ENCODE data around the gene TMEM178A. TPM values are rescaled to one million over a fixed set of nuclear protein-coding genes. Genes with fewer than 3 reads are reported as not detected.
A peak's percentile ranks its signal among the peaks of the same experiment; 100 is the strongest.

The TMEM178A gene
- total RNA-seq, 4 donors from 2014 or later: 1.2 to 5.0 (median 3.6) TPM

DNA sequence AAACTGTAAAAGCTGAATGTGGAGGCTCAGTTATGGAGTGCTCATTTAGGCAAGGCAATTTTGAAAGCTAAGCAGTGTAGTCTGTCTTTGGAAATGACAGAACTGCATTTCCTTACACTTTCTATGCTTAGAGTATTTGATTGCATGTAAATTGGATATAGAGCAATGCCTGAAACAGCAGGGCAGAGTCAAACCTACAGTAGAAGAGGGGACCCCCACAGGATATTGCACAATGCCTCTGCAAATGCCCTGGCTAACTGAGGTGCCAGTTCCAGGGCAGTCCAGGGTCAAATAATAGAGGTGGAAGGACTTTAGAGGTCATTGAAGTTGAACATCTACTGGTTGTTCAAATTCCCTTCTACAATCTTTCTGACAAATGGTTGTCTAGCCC is 2.2 kb downstream of the TMEM178A start:
- H3K4me1 ChIP-seq: peaks cover 14 to 32% (median 22%) of the 10 kb centered on the region in 4 donors
- TF ChIP-seq POLR2A (IDR thresholded peaks at IDR 0.05; ENCODE audit: low read depth) (no peak), EP300 (IDR thresholded peaks at IDR 0.05) (no peak), POLR2AphosphoS5 (IDR thresholded peaks at IDR 0.05) (no peak)
- TF ChIP-seq, protein P1, sequence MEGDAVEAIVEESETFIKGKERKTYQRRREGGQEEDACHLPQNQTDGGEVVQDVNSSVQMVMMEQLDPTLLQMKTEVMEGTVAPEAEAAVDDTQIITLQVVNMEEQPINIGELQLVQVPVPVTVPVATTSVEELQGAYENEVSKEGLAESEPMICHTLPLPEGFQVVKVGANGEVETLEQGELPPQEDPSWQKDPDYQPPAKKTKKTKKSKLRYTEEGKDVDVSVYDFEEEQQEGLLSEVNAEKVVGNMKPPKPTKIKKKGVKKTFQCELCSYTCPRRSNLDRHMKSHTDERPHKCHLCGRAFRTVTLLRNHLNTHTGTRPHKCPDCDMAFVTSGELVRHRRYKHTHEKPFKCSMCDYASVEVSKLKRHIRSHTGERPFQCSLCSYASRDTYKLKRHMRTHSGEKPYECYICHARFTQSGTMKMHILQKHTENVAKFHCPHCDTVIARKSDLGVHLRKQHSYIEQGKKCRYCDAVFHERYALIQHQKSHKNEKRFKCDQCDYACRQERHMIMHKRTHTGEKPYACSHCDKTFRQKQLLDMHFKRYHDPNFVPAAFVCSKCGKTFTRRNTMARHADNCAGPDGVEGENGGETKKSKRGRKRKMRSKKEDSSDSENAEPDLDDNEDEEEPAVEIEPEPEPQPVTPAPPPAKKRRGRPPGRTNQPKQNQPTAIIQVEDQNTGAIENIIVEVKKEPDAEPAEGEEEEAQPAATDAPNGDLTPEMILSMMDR (IDR thresholded peaks at IDR 0.05): no peak
- H3K4me3 ChIP-seq: no peak overlapping the region
- no peak for DNase-seq (ENCODE audit: extremely low spot score)
- no peaks in the 10 kb centered on the region for H3K9me3 ChIP-seq
- H3K36me3 ChIP-seq: no peaks in the 10 kb centered on the region
- H3K27me3 ChIP-seq: peaks cover 0 to 59% (median 11%) of the 10 kb centered on the region in 4 donors
- no peak overlapping the region for H3K27ac ChIP-seq (replicated peaks in 1 of 4)
- intact Hi-C loops (cut with DNase I): no loop called here

DNA sequence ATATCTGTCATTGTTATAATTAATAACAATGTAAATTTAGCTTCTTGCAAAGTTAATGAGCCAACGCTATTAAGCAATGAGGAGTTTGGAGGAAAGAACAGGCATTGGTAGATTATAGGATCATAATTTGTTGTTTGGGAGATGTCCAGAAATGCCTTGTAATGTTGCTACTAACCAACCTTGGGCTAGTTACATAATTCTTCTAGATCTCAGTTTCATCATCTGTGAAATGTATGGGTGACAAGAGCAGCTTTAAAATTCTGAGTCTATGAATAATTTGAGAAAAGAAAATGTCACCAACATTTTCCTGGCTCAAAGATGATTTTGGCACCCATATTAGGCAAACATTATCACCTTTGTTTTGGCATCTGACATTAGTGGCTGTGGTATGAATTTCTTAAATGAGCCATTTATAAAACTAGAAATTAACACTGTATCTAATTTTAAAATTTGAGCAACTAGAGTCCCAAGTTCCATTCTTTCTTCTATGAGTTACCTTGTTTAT is 2.9 kb downstream of the TMEM178A start:
- H3K27me3 ChIP-seq: peaks cover 0 to 61% (median 11%) of the 10 kb centered on the region in 4 donors
- WGBS: 93% methylated on average over 1 of the region's 1 CpG
- TF ChIP-seq POLR2A (IDR thresholded peaks at IDR 0.05; ENCODE audit: low read depth): no peak
- no peak for TF ChIP-seq POLR2AphosphoS5 (IDR thresholded peaks at IDR 0.05)
- TF ChIP-seq, protein P1 (IDR thresholded peaks at IDR 0.05): no peak
- TF ChIP-seq EP300 (IDR thresholded peaks at IDR 0.05): no peak
- intact Hi-C loops (cut with DNase I): no loop called here
- H3K27ac ChIP-seq (replicated peaks in 1 of 4): no peak overlapping the region
- no peak overlapping the region for H3K4me3 ChIP-seq
- no peak for DNase-seq (ENCODE audit: extremely low spot score)
- H3K4me1 ChIP-seq: peaks cover 14 to 32% (median 22%) of the 10 kb centered on the region in 4 donors
- H3K9me3 ChIP-seq: no peaks in the 10 kb centered on the region
- H3K36me3 ChIP-seq: no peaks in the 10 kb centered on the region

GRCh38 chr2:39671604-39672003 is 5.9 kb downstream of the TMEM178A start:
- no peak for DNase-seq (ENCODE audit: extremely low spot score)
- Histone ChIP-seq H3K27ac (replicated peaks in 1 of 4) (no peak overlapping the region), H3K9me3 (no peaks in the 10 kb centered on the region), H3K27me3 (peaks cover 0 to 51% (median 11%) of the 10 kb centered on the region in 4 donors), H3K4me1 (peaks cover 10 to 15% (median 11%) of the 10 kb centered on the region in 4 donors), H3K4me3 (no peak overlapping the region), H3K36me3 (no peaks in the 10 kb centered on the region)
- intact Hi-C loops (cut with DNase I): no loop called here
- 67% methylated on average over 4 of the region's 4 CpGs for WGBS
- TF ChIP-seq POLR2A (IDR thresholded peaks at IDR 0.05; ENCODE audit: low read depth) (no peak), POLR2AphosphoS5 (IDR thresholded peaks at IDR 0.05) (no peak), EP300 (IDR thresholded peaks at IDR 0.05) (no peak)
- TF ChIP-seq, protein P1 (IDR thresholded peaks at IDR 0.05): no peak

GRCh38 chr2:39673018-39673417 is 7.3 kb downstream of the TMEM178A start:
- Histone ChIP-seq H3K4me1 (peaks cover 0 to under 1% (median 0%) of the 10 kb centered on the region in 4 donors), H3K36me3 (no peaks in the 10 kb centered on the region), H3K9me3 (no peaks in the 10 kb centered on the region), H3K4me3 (no peak overlapping the region), H3K27me3 (peaks cover 0 to 41% (median 8%) of the 10 kb centered on the region in 4 donors), H3K27ac (replicated peaks in 1 of 4) (no peak overlapping the region)
- DNase-seq (ENCODE audit: extremely low spot score): peak; percentile 53
- 71% methylated on average over 7 of the region's 7 CpGs for WGBS
- TF ChIP-seq, protein P1 (IDR thresholded peaks at IDR 0.05): no peak
- no peak for TF ChIP-seq EP300 (IDR thresholded peaks at IDR 0.05)
- TF ChIP-seq POLR2A (IDR thresholded peaks at IDR 0.05; ENCODE audit: low read depth): no peak
- TF ChIP-seq POLR2AphosphoS5 (IDR thresholded peaks at IDR 0.05): no peak
- intact Hi-C loops (cut with DNase I): no loop called here

DNA sequence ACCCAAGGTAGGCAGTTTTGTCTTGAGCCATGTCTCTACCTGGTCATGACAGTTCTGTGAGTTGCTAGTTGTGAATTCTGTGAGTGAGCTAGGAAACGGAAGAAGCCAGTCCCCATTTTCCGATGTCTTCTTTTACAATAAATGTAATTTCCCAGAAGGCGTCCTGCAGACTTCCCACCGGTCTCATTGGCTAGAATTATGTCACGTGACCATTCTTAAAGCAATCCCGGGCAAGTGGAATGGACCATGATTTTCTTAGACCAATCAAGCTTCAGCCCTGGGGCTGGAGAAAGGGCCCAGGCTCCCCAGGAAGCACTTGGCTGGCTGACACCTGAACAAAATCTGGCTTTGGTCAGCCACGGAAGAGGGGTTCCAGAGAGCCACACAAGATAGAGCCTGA is 10.6 kb downstream of the TMEM178A start:
- Histone ChIP-seq H3K4me3 (no peak overlapping the region), H3K9me3 (peaks cover 0 to 6% (median 0%) of the 10 kb centered on the region in 4 donors), H3K27ac (replicated peaks in 1 of 4) (no peak overlapping the region), H3K4me1 (no peaks in the 10 kb centered on the region), H3K27me3 (peaks cover 0 to 15% (median 5%) of the 10 kb centered on the region in 4 donors), H3K36me3 (no peaks in the 10 kb centered on the region)
- no peak for DNase-seq (ENCODE audit: extremely low spot score)
- 95% methylated on average over 7 of the region's 7 CpGs for WGBS
- intact Hi-C loops (cut with DNase I): no loop called here
- TF ChIP-seq POLR2A (IDR thresholded peaks at IDR 0.05; ENCODE audit: low read depth) (no peak), POLR2AphosphoS5 (IDR thresholded peaks at IDR 0.05) (no peak), EP300 (IDR thresholded peaks at IDR 0.05) (no peak)
- TF ChIP-seq, protein P1 (IDR thresholded peaks at IDR 0.05): no peak

Measured in esophagus muscularis mucosa (tissue), 4 donors.